Measurements from ENCODE around the gene UBN1. TPM values are rescaled to one million over a fixed set of nuclear protein-coding genes. Genes with fewer than 3 reads are reported as not detected.

UBN1 gene
- polyA plus RNA-seq, 3 donors: 5.3 to 24.5 (median 7.3) TPM

DNA sequence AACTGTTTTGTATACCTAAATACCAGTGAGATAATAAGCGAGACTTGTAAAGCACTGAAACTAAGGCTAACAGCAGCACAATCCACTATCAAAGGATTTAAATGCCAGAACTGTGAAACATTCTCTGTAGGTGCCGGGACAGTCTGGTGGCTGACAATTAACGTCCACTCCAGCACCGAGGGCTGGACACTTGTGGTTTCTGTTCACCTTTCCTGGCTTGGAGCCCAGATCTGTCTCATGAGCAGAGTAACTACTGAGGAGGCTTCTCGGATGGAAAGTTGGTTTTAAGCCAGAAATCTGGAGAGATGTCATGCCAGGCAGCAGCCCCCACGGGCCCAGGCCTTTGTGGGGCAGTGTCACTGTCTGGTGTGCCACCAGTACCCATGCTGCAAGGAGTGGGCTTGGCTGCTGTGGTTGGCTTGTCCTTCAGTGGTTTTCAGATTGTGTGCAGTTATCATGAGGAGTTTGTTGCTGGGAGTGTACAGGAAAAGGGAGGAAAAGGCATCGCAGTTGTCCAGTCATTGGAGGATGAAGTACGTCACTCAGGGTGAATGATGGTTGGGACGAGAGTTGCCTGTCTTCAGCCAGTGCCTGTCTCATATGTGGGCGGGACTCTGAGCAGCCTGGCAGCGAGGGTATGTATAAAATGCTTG is 35.5 kb downstream of the UBN1 start:
- peak overlapping the region in 1 of 2 donors; percentile 26 for H3K27ac ChIP-seq (ENCODE audit: low read depth in 1 of 2, low read length in 2 of 2)
- H3K36me3 Mint-ChIP-seq: peaks cover 87 to 94% of the 10 kb centered on the region in 2 donors
- no peak overlapping the region for H3K4me3 Mint-ChIP-seq
- peaks cover 78 to 100% of the 10 kb centered on the region in 2 donors for H3K36me3 ChIP-seq (replicated peaks in 1 of 2; ENCODE audit: control insufficient read depth in 1 of 2, insufficient read depth in 2 of 2, low read length in 2 of 2)
- no peak overlapping the region for H3K4me2 ChIP-seq (replicated peaks; ENCODE audit: extremely low read depth, low read length, poor library complexity, severe bottlenecking)
- H3K4me1 Mint-ChIP-seq: no peaks in the 10 kb centered on the region
- no peaks in the 10 kb centered on the region for H3K79me2 ChIP-seq (ENCODE audit: insufficient read depth, low read length)
- intact Hi-C loops (cut with micrococcal nuclease): no loop called here
- H3K4me3 ChIP-seq (replicated peaks in 1 of 3; ENCODE audit: low read depth in 2 of 3, low read length in 3 of 3): no peak overlapping the region
- H3K9me3 Mint-ChIP-seq: peaks cover 0 to 6% (median 0%) of the 10 kb centered on the region in 7 donors
- no peak for DNase-seq
- H3K4me1 ChIP-seq (ENCODE audit: control insufficient read depth in 1 of 2, insufficient read depth in 2 of 2, low read length in 2 of 2): no peaks in the 10 kb centered on the region
- H4K20me1 ChIP-seq (ENCODE audit: insufficient read depth, low read length): peaks cover 5% of the 10 kb centered on the region
- no peak overlapping the region for H3K9ac ChIP-seq (ENCODE audit: insufficient read depth, low read length, poor library complexity, severe bottlenecking)
- H3K9me3 ChIP-seq (replicated peaks in 1 of 2; ENCODE audit: control insufficient read depth in 1 of 2, insufficient read depth in 1 of 2, low read length in 2 of 2): no peaks in the 10 kb centered on the region
- H3K27me3 ChIP-seq (ENCODE audit: control insufficient read depth in 2 of 2, insufficient read depth in 2 of 2, low read length in 2 of 2): no peaks in the 10 kb centered on the region
- TF ChIP-seq CTCF (IDR thresholded peaks at IDR 0.05): no peak
- H3K27ac Mint-ChIP-seq: peak overlapping the region in 1 of 7 donors; percentile 2
- no peak overlapping the region for H2AFZ ChIP-seq (ENCODE audit: insufficient read depth, low read depth, low read length, poor library complexity, severe bottlenecking)
- peaks cover 0 to 2% (median 0%) of the 10 kb centered on the region in 3 donors for H3K27me3 Mint-ChIP-seq (ENCODE audit: low read depth in 3 of 3)
- 94% methylated on average over 11 of the region's 11 CpGs for WGBS (ENCODE audit: insufficient coverage)

DNA sequence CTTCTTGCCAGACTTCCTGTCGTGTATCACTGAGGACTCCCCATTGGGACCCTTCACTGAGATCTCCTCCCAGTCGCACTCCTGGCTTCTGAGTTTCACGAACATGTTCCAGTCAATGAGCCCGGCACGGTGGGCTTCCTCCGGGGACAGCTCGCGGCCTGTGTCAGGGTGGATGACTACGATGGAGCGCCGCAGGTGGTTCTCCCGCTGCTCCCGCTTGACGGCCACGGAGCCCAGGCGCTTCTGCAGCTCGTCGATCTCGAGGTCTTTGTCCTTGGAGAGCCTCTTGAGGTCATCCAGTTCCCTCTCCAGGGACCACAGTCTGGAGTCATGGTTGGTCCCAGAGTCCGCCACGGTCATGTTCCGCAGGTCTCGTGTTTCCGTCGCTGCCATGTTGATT is 36.2 kb downstream of the UBN1 start:
- no peaks in the 10 kb centered on the region for H3K79me2 ChIP-seq (ENCODE audit: insufficient read depth, low read length)
- no peaks in the 10 kb centered on the region for H3K4me1 ChIP-seq (ENCODE audit: control insufficient read depth in 1 of 2, insufficient read depth in 2 of 2, low read length in 2 of 2)
- DNase-seq: no peak
- Mint-ChIP-seq H3K4me1 (no peaks in the 10 kb centered on the region), H3K27me3 (ENCODE audit: low read depth in 3 of 3) (peaks cover 0 to 2% (median 0%) of the 10 kb centered on the region in 3 donors), H3K9me3 (peaks cover 0 to 6% (median 0%) of the 10 kb centered on the region in 7 donors), H3K36me3 (peaks cover 82 to 90% of the 10 kb centered on the region in 2 donors), H3K4me3 (no peak overlapping the region), H3K27ac (no peak overlapping the region)
- H2AFZ ChIP-seq (ENCODE audit: insufficient read depth, low read depth, low read length, poor library complexity, severe bottlenecking): no peak overlapping the region
- WGBS (ENCODE audit: insufficient coverage): over 99% methylated on average over 17 of the region's 25 CpGs
- H3K36me3 ChIP-seq (replicated peaks in 1 of 2; ENCODE audit: control insufficient read depth in 1 of 2, insufficient read depth in 2 of 2, low read length in 2 of 2): peaks cover 71 to 94% of the 10 kb centered on the region in 2 donors
- no peak overlapping the region for H3K27ac ChIP-seq (ENCODE audit: low read depth in 1 of 2, low read length in 2 of 2)
- H3K27me3 ChIP-seq (ENCODE audit: control insufficient read depth in 2 of 2, insufficient read depth in 2 of 2, low read length in 2 of 2): no peaks in the 10 kb centered on the region
- peaks cover 5% of the 10 kb centered on the region for H4K20me1 ChIP-seq (ENCODE audit: insufficient read depth, low read length)
- no peak for TF ChIP-seq CTCF (IDR thresholded peaks at IDR 0.05)
- H3K4me2 ChIP-seq (replicated peaks; ENCODE audit: extremely low read depth, low read length, poor library complexity, severe bottlenecking): no peak overlapping the region
- no peaks in the 10 kb centered on the region for H3K9me3 ChIP-seq (replicated peaks in 1 of 2; ENCODE audit: control insufficient read depth in 1 of 2, insufficient read depth in 1 of 2, low read length in 2 of 2)
- H3K9ac ChIP-seq (ENCODE audit: insufficient read depth, low read length, poor library complexity, severe bottlenecking): no peak overlapping the region
- intact Hi-C loops (cut with micrococcal nuclease): no loop called here
- H3K4me3 ChIP-seq (replicated peaks in 1 of 3; ENCODE audit: low read depth in 2 of 3, low read length in 3 of 3): no peak overlapping the region
